Left lobe of liver (tissue), 2 donors: ENCODE results near the gene CAMSAP1. TPM values are rescaled to one million over a fixed set of nuclear protein-coding genes. Genes with fewer than 3 reads are reported as not detected.
"Not testable (repeated sequence)": the region's sequence is repeated elsewhere in the genome, so short reads cannot be mapped to it uniquely, and the experiment has no call there.

Source experiments
- ATAC-seq: fragments of 200-7000 bp; cut with Tn5 transposase; one replicate; pipeline ENCODE4 v1.9.1; 2020; ENCODE audit warnings: mild to moderate bottlenecking, moderate library complexity
- DNase-seq: peaks from one replicate; pipeline ENCODE4 v3.0.0-alpha.2; 2020; ENCODE audit warnings: low spot score
- total RNA-seq: library from RNA; stranded (reverse); gene quantifications from one replicate; pipeline ENCODE4 v1.2.1, GENCODE V29; 2021
- donor health status: DM: no; HTN: no; CAD: no; lungs with moderate emphysema.
- donor health status: DM: no; HTN: yes; CAD: no.

CAMSAP1 gene
- total RNA-seq, 1 donor from 2014 or later, result 10.7 TPM

- ATAC-seq (no peak), DNase-seq (peak; percentile 6)
These were observed 6.2 kb downstream of the CAMSAP1 start for GRCh38 chr9:135901031-135901758.

- ATAC-seq (no peak), DNase-seq (no peak)
These were observed 8.5 kb downstream of the CAMSAP1 start for GRCh38 chr9:135898634-135899407.

DNA sequence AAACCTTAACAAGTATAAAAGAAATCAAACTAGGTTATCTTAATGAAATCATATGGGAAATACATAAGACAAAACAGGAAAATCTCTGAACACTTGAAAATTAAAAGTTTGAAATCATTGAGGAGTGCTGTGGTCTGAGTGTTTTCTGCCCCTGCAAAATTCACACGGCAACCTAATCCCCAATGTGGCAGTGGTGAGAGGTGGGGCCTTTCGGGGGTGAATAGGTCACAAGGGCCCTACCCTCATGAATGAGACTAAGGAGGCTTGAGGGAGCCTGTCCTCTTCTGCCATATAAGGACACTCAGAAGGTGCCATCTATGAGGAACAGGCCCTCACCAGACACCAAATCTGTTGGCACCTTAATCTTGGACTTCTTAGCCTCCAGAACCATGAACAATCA, 10.7 kb downstream of the CAMSAP1 start:
- ATAC-seq, result no peak
- DNase-seq, result no peak

GRCh38 chr9:135896205-135896604, 11.1 kb downstream of the CAMSAP1 start:
- ATAC-seq (no peak), DNase-seq (no peak)

- ATAC-seq (no peak), DNase-seq (no peak)
These were observed 12.0 kb downstream of the CAMSAP1 start for GRCh38 chr9:135895202-135895848.

GRCh38 chr9:135893104-135893503, 14.2 kb downstream of the CAMSAP1 start:
- DNase-seq, result no peak
- ATAC-seq, result no peak

DNA sequence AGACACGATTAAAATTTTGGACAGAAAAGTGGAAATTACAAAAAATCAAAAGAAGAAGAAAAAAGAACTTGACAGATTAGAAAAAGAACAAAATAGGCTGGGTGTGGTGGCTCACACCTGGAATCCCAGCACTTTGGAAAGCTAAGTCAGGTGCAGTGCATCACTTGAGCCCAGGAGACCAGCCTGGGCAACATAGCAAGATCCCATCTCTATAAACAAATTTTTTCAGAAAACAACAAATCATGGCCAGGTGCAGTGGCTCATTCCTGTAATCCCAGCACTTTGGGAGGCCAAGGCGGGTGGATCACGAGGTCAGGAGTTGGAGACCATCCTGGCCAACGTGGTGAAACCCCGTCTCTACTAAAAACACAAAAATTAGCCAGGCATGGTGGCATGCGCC, 15.0 kb downstream of the CAMSAP1 start:
- not testable (repeated sequence) for ATAC-seq, DNase-seq

- no peak for DNase-seq
- ATAC-seq, result no peak
These were observed 16.2 kb downstream of the CAMSAP1 start for GRCh38 chr9:135891027-135891631.

- ATAC-seq, result no peak
- DNase-seq, result no peak
These were observed 16.9 kb downstream of the CAMSAP1 start for GRCh38 chr9:135890190-135891026.

DNA sequence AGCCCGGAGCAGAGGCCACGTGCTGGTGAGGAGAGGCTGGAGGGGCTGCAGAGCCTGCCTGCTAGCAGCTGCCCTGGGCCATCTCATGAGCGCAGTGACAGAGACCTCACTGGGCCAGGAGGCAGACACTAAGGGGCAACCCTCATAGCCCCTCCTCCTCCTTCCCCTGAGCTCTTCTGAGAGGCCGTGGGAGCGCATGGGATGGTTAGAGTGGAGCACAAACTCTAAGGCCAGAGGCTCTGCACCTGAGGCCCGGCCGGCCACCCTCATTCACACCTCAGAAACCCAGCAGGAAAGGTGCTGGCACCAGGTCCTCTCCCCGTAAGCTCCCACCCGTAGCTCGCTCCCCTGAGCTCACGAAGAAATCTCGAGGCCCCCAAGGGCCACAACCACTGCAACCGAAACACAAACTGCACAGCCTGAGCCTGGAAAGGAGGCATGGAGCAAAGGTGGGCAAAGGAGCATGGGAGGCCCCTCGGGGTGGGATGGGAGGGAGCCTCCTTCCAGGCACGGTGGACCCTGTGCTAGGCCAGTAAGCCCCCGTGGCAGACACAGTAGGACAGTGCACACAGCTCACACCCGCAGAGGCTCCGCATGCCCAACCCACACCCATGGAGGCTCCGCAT, 17.7 kb downstream of the CAMSAP1 start:
- DNase-seq (no peak), ATAC-seq (no peak)

- no peak for DNase-seq
These were observed 18.5 kb downstream of the CAMSAP1 start for GRCh38 chr9:135888766-135889394.

DNA sequence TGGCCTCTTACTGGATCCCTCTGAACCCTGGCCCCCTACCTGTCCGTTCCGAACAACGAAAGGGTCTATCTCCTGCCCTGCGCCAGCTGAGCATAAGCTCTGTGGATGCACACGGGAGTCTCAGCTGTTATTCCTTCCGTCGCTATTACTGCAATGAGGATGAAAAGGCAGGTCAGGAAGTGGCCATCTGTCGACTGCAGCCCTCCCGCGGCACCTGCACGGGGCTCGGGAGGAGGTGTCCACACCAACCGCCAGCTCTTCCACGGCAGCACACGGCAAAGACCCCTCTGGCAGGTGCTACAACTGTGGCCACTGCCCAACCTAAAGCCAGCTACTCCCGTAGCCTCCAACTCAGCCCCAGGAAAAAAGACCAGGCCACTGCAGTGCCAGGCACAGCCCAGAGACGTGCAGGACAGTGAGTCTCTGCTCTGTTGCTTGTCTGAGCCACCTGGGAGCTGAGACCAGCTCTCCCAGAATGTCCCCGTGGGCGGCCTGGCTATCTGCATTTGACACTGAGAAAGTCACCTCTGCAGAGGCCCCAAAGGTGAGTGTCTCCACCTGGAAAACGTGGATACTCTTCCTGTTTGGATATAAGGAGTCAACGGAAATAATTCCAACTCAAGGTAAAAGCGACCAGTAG, 19.1 kb downstream of the CAMSAP1 start:
- ATAC-seq, result no peak
- no peak for DNase-seq

More at GRCh38 chr9:135888766-135889394, 18.5 kb downstream of the CAMSAP1 start:
- no peak for ATAC-seq

- peak; percentile 10 for ATAC-seq
- no peak for DNase-seq
These were observed 19.7 kb downstream of the CAMSAP1 start for GRCh38 chr9:135887585-135888050.

DNA sequence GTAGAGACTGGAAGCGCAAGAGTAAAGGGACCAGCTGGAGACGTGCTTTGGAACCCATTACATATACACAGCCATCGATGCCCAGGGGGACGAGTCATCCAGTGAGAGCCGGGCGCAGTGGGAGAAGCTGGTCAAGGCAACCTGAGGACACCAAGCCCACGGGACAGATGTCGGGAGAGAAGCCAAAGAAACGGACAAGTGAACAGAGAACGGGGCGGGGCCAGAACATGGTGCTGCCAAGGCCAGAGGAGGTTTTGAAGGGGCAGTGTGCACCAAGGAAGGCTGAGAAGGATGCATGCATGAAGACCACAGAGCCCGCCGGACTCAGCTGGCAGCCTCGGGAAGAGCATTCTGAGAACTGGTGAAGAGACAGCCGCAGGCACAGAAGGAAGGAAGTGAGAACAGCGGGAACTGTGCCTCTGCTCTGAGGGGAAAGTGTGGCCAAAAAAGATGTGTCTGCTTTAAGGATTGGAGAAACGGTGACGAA, 20.3 kb downstream of the CAMSAP1 start:
- peak; percentile 21 for ATAC-seq
- DNase-seq, result no peak

GRCh38 chr9:135886147-135886981, 21.0 kb downstream of the CAMSAP1 start:
- no peak for ATAC-seq

GRCh38 chr9:135885100-135885853, 22.1 kb downstream of the CAMSAP1 start:
- no peak for ATAC-seq
- no peak for DNase-seq

More at GRCh38 chr9:135886147-135886981, 21.0 kb downstream of the CAMSAP1 start:
- DNase-seq, result no peak
